IMR-90 (cell line): ENCODE results near the gene TM4SF4. TPM values are rescaled to one million over a fixed set of nuclear protein-coding genes. Genes with fewer than 3 reads are reported as not detected.

Experiments used
- ATAC-seq: fragments of 200-7000 bp; cut with Tn5 transposase; 2 replicates; pipeline ENCODE4 v1.9.1; 2020; ENCODE audit warnings: low read depth, mild to moderate bottlenecking, moderate library complexity
- BruUV-seq: library from RNA; stranded (reverse); fragments of 400-500 nt; replicated peaks from 2 replicates; lab custom pipeline; 2021; lab: Mats Ljungman, UMichigan
- CTCF ChIA-PET: fragments of 300-600 bp; formaldehyde crosslinking; extraction: SDS; loops from one replicate; lab custom pipeline; 2021; ENCODE audit warnings: antibody characterized with exemption; lab: Yijun Ruan, JAX
- POLR2A ChIA-PET: fragments of 300-600 bp; sonication (Branson Sonifier 250); formaldehyde crosslinking; loops from one replicate; lab custom pipeline; 2022; ENCODE audit warnings: antibody characterized with exemption; ENCODE audit not compliant: unreplicated experiment; lab: Charles Lee
- DNase-seq: peaks from one replicate; pipeline ENCODE4 v3.0.0; 2013
- H2AFZ ChIP-seq: replicated peaks from 2 replicates; pipeline ENCODE3; 2013; ENCODE audit warnings: low read length, mild to moderate bottlenecking; ENCODE audit not compliant: poor library complexity
- H2AK5ac ChIP-seq: 2 replicates; pipeline ENCODE4 v1.6.1; 2013; ENCODE audit warnings: low read depth, low read length, inconsistent platforms
- H2AK9ac ChIP-seq: replicated peaks from 2 replicates; pipeline ENCODE3; 2013; ENCODE audit warnings: mild to moderate bottlenecking, low read depth, low read length, moderate library complexity; ENCODE audit not compliant: poor library complexity
- H2BK120ac ChIP-seq: 2 replicates; pipeline ENCODE4 v1.6.1; 2013; ENCODE audit warnings: low read depth, low read length, inconsistent platforms
- H2BK15ac ChIP-seq: 3 replicates; pipeline ENCODE4 v1.6.1; 2013; ENCODE audit warnings: low read depth, low read length, inconsistent platforms
- H2BK20ac ChIP-seq: 2 replicates; pipeline ENCODE4 v1.6.1; 2013; ENCODE audit warnings: low read depth, mild to moderate bottlenecking, inconsistent platforms, low read length, moderate library complexity
- H2BK5ac ChIP-seq: 2 replicates; pipeline ENCODE4 v1.6.1; 2013; ENCODE audit warnings: mild to moderate bottlenecking, low read depth, low read length, inconsistent platforms; ENCODE audit not compliant: poor library complexity, severe bottlenecking
- H3K14ac ChIP-seq: replicated peaks from 2 replicates; pipeline ENCODE4 v1.6.1; 2013; ENCODE audit warnings: low read depth, low read length, inconsistent platforms
- H3K18ac ChIP-seq: 2 replicates; pipeline ENCODE4 v1.6.1; 2013; ENCODE audit warnings: low read depth, low read length, control low read depth
- H3K23ac ChIP-seq: 2 replicates; pipeline ENCODE4 v1.6.1; 2013; ENCODE audit warnings: low read depth, low read length, inconsistent platforms
- H3K27ac ChIP-seq: 2 replicates; pipeline ENCODE4 v1.5.1; 2013; ENCODE audit warnings: mild to moderate bottlenecking, control low read depth, low read length; ENCODE audit not compliant: insufficient read depth
- H3K27me3 ChIP-seq: 2 replicates; pipeline ENCODE4 v1.6.1; 2013; ENCODE audit warnings: low read length; ENCODE audit not compliant: control insufficient read depth, insufficient read depth
- H3K36me3 ChIP-seq: 2 replicates; pipeline ENCODE4 v1.6.1; 2013; ENCODE audit warnings: low read length, mixed read lengths; ENCODE audit not compliant: control insufficient read depth, insufficient read depth
- H3K4ac ChIP-seq: 2 replicates; pipeline ENCODE4 v1.6.1; 2013; ENCODE audit warnings: low read depth, low read length, inconsistent platforms
- H3K4me1 ChIP-seq: 2 replicates; pipeline ENCODE4 v1.6.1; 2013; ENCODE audit warnings: low read length, mixed read lengths; ENCODE audit not compliant: control insufficient read depth, insufficient read depth
- H3K4me2 ChIP-seq: 2 replicates; pipeline ENCODE4 v1.6.1; 2013; ENCODE audit warnings: low read depth, mild to moderate bottlenecking, control low read depth, low read length, moderate library complexity
- H3K4me3 ChIP-seq: 2 replicates; pipeline ENCODE4 v1.5.1; 2013; ENCODE audit warnings: low read depth, mild to moderate bottlenecking, control low read depth, low read length, moderate library complexity; ENCODE audit not compliant: insufficient read depth
- H3K56ac ChIP-seq: 2 replicates; pipeline ENCODE4 v1.6.1; 2013; ENCODE audit warnings: low read length, inconsistent platforms; ENCODE audit not compliant: insufficient read depth; ENCODE audit errors: extremely low read depth
- H3K79me1 ChIP-seq, 2 experiments: 2 replicates each; pipeline ENCODE4 v1.6.1; 2013; ENCODE audit warnings: low read length in 2 of 2, inconsistent platforms in 1 of 2, low read depth in 1 of 2
- H3K9ac ChIP-seq: 2 replicates; pipeline ENCODE4 v1.6.1; 2013; ENCODE audit warnings: low read depth, low read length, control low read depth
- H3K9me1 ChIP-seq: 2 replicates; pipeline ENCODE4 v1.6.1; 2013; ENCODE audit warnings: low read length, inconsistent platforms; ENCODE audit not compliant: insufficient read depth
- H3K9me3 ChIP-seq: 2 replicates; pipeline ENCODE4 v1.6.1; 2013; ENCODE audit warnings: low read length; ENCODE audit not compliant: control insufficient read depth, insufficient read depth
- H4K20me1 ChIP-seq: 2 replicates; pipeline ENCODE4 v1.6.1; 2013; ENCODE audit warnings: low read length, inconsistent platforms; ENCODE audit not compliant: insufficient read depth
- H4K5ac ChIP-seq: 2 replicates; pipeline ENCODE4 v1.6.1; 2013; ENCODE audit warnings: mild to moderate bottlenecking, low read depth, low read length, control low read depth
- H4K8ac ChIP-seq, 2 experiments: 2 replicates each; pipeline ENCODE4 v1.6.1; 2013; ENCODE audit warnings: low read depth in 2 of 2, low read length in 2 of 2, control low read depth in 1 of 2, inconsistent platforms in 1 of 2
- H4K91ac ChIP-seq: 2 replicates; pipeline ENCODE4 v1.6.1; 2013; ENCODE audit warnings: low read depth, low read length, inconsistent platforms; ENCODE audit not compliant: insufficient read depth
- BHLHE40 ChIP-seq: fragments of 150-350 bp; IDR thresholded peaks from 2 replicates; pipeline ENCODE4 v1.6.1; 2016; ENCODE audit warnings: mild to moderate bottlenecking, low read depth, low read length
- CEBPB ChIP-seq: IDR thresholded peaks from 2 replicates; pipeline ENCODE4 v1.6.1; 2012; ENCODE audit warnings: low read depth, low read length, improper control_type of control experiment
- FOS ChIP-seq: fragments of 150-350 bp; IDR thresholded peaks from 2 replicates; pipeline ENCODE4 v1.6.1; 2016; ENCODE audit warnings: low read depth, low read length
- MAZ ChIP-seq: IDR thresholded peaks from 2 replicates; pipeline ENCODE4 v1.6.1; 2012; ENCODE audit warnings: low read depth, mild to moderate bottlenecking, low read length, improper control_type of control experiment, moderate library complexity, borderline replicate concordance
- RCOR1 ChIP-seq: IDR thresholded peaks from 2 replicates; pipeline ENCODE4 v1.6.1; 2012; ENCODE audit warnings: mild to moderate bottlenecking, low read length, improper control_type of control experiment; ENCODE audit not compliant: insufficient replicate concordance
- SMC3 ChIP-seq: fragments of 150-350 bp; IDR thresholded peaks from 2 replicates; pipeline ENCODE4 v1.6.1; 2016; ENCODE audit warnings: low read depth, mild to moderate bottlenecking, antibody characterized with exemption, low read length, moderate library complexity
- WGBS, 2 experiments: methylation state at CpG; one replicate each; pipeline versions ENCODE4 v1.1.5 to v1.1.7; 2013; ENCODE audit warnings: missing lambda C conversion rate in 2 of 2; ENCODE audit not compliant: insufficient read length in 1 of 2; ENCODE audit errors: extremely low coverage in 2 of 2; 5-methylcytosine and 5-hydroxymethylcytosine counted together
- dilution Hi-C: fragments of 300-500 bp; cut with HindIII; formaldehyde crosslinking; loops from one replicate; pipeline ENCODE4 v1.14.3; 2018; ENCODE audit warnings: low sequenced_read_pairs; ENCODE audit not compliant: unreplicated experiment
- in situ Hi-C: fragments of 300-500 bp; cut with MboI; formaldehyde crosslinking; loops from 3 replicates; pipeline ENCODE4 v1.14.3; 2019; ENCODE audit warnings: low sequenced_read_pairs, inconsistent platforms, mixed read lengths
- intact Hi-C: fragments of 100-400 bp; cut with micrococcal nuclease; formaldehyde crosslinking; loops from 2 replicates; pipeline ENCODE4 v1.10.0; 2022
- polyA plus RNA-seq, 3 experiments: library from polyadenylated mRNA; depleted of rRNA; stranded (reverse); fragments of >200 nt; gene quantifications; 2 replicates each; pipeline ENCODE4 v1.2.3, GENCODE V29; 2012; ENCODE audit warnings: low replicate concordance in 1 of 3
- total RNA-seq: library from RNA; depleted of rRNA; stranded (reverse); fragments of >200 nt; gene quantifications from 2 replicates; pipeline ENCODE4 v1.2.3, GENCODE V29; 2012

TM4SF4 gene
- total and polyA plus RNA-seq, 2 of the 4 experiments (the other 2 are of a cell fraction), result 0.60 to 1.6 TPM

- Histone ChIP-seq H2BK15ac (no peak overlapping the region), H3K9me3 (no peaks in the 10 kb centered on the region), H3K4me1 (peaks cover 15% of the 10 kb centered on the region), H3K4ac (no peak overlapping the region), H2BK120ac (no peak overlapping the region), H4K20me1 (no peaks in the 10 kb centered on the region), H4K5ac (no peak overlapping the region), H3K27ac (no peak overlapping the region), H3K4me3 (no peak overlapping the region), H3K36me3 (no peaks in the 10 kb centered on the region), H3K18ac (no peak overlapping the region), H2AFZ (no peak overlapping the region), H2BK5ac (no peak overlapping the region), H4K91ac (no peak overlapping the region), H2BK20ac (no peak overlapping the region), H4K8ac (no peak overlapping the region), H3K4me2 (no peak overlapping the region), H2AK9ac (no peak overlapping the region), H3K23ac (no peak overlapping the region), H3K56ac (no peak overlapping the region), H3K14ac (no peak overlapping the region), H3K79me1 (no peaks in the 10 kb centered on the region), H2AK5ac (no peak overlapping the region), H3K9ac (no peak overlapping the region), H3K27me3 (no peaks in the 10 kb centered on the region), H3K9me1 (peaks cover 12% of the 10 kb centered on the region)
- ATAC-seq (no peak), DNase-seq (no peak)
- intact Hi-C loops (no loop called here), dilution Hi-C loops (loop anchor here (25.0 kb wide), 1 partner anchor 226 kb away; no protein-coding TSS in a partner anchor), in situ Hi-C loops (loop anchor here (5.0 kb wide), 1 partner anchor 206 kb away; no protein-coding TSS in a partner anchor)
- WGBS, 2 experiments, result 43% methylated on average over 1 of the region's 3 CpGs; no CpG with 5 or more reads in 1 of the 2 experiments
- no peak for TF ChIP-seq FOS
- TF ChIP-seq RCOR1, result no peak
- no peak for TF ChIP-seq CEBPB
- no peak for TF ChIP-seq MAZ
- TF ChIP-seq BHLHE40, result no peak
- TF ChIP-seq SMC3, result no peak
- POLR2A ChIA-PET, result interaction anchor here (0.6 kb wide), 1 partner anchor 226 kb away, joined by 4 read pairs; no protein-coding TSS in a partner anchor
- CTCF ChIA-PET, result interaction anchor here (0.7 kb wide), 1 partner anchor 658 kb away, joined by 5 read pairs; no protein-coding TSS in a partner anchor
- no TSS peak for BruUV-seq
Observed at GRCh38 chr3:149511040-149511626, 36.6 kb downstream of the TM4SF4 start.
